ENCODE results near the gene KCTD2. TPM values are rescaled to one million over a fixed set of nuclear protein-coding genes. Genes with fewer than 3 reads are reported as not detected.

Gene KCTD2
- polyA plus RNA-seq, 1 experiment = 36.0 TPM

DNA sequence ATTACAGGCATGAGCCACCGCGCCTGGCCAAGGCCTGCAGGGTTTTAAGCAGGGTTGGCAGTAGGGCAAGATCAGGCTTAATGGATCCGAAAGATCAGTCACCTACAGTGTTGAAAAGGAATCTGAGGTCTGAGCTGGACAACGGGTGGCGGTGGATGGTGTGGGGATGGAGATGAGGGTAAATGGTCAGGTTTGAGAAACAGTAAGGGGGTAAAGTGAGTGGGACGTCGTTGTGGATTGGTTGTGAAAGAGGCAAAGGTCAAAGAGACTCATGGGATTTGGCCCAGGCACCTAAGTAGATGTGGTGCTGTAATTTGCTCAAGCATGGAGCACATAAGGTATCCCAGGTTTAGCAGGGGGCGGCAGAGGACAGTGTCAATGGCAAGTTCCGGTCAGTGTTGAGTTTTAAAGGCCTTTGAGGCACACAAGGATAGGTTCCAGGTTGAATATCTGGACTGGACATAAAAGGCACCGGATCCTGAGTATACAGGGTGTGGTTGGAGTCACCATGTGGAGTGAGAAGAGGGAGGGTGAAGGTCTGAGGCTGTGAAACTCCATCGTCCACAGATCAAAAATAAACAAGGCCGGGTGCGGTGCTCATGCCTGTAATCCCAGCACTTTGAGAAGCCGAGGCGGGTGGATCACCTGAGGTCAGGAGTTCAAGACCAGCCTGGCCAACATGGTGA, 39.6 kb downstream of the KCTD2 start:
- ChIA-PET POLR2A (interaction anchor here (0.6 to 3.0 kb wide), 3 partner anchors 8 to 116 kb away, joined by 4 to 16 read pairs (median 4); partner anchors contain the start of gene ARMC7), CTCF (interaction anchor here (1.2 kb wide), 1 partner anchor 27 kb away, joined by 7 read pairs; no protein-coding TSS in a partner anchor)
- TF ChIP-seq, protein P1, sequence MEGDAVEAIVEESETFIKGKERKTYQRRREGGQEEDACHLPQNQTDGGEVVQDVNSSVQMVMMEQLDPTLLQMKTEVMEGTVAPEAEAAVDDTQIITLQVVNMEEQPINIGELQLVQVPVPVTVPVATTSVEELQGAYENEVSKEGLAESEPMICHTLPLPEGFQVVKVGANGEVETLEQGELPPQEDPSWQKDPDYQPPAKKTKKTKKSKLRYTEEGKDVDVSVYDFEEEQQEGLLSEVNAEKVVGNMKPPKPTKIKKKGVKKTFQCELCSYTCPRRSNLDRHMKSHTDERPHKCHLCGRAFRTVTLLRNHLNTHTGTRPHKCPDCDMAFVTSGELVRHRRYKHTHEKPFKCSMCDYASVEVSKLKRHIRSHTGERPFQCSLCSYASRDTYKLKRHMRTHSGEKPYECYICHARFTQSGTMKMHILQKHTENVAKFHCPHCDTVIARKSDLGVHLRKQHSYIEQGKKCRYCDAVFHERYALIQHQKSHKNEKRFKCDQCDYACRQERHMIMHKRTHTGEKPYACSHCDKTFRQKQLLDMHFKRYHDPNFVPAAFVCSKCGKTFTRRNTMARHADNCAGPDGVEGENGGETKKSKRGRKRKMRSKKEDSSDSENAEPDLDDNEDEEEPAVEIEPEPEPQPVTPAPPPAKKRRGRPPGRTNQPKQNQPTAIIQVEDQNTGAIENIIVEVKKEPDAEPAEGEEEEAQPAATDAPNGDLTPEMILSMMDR (IDR thresholded peaks at IDR 0.05; ENCODE audit: low read depth, low read length) = no peak
- H3K9me3 ChIP-seq (ENCODE audit: control insufficient read depth, insufficient read depth, low read length) = no peaks in the 10 kb centered on the region; the same call in 1 of the 2 replicates
- no peak overlapping the region for H3K4me3 ChIP-seq (ENCODE audit: low read depth, low read length)
- no peak for DNase-seq (ENCODE audit: low read depth, low spot score)
- H3K27ac ChIP-seq (ENCODE audit: low read depth, low read length) = no peak overlapping the region
- H3K27me3 ChIP-seq (ENCODE audit: control insufficient read depth, insufficient read depth, low read length) = no peaks in the 10 kb centered on the region

DNA sequence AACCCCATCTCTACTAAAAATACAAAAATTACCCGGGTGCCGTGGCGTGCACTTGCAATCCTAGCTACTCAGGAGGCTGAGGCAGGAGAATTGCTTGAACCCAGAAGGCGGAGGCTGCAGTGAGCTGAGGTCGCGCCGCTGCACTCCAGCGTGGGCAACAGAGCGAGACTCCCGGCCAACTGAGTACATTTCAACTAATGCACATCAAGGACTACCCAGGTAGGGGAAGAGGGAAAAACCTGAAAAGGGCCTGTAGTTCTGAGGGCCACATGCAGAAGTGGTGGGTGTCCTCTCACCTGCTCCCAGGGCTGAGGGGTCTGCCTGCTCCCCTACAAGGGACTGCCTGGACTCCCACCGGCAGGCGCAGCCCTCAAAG, 40.1 kb downstream of the KCTD2 start:
- peak overlapping the region; percentile 75 for H3K27ac ChIP-seq (ENCODE audit: low read depth, low read length)
- ChIA-PET CTCF (no interaction called here), POLR2A (interaction anchor here (1.0 to 3.0 kb wide), 4 partner anchors 9 to 52 kb away, joined by 3 to 16 read pairs (median 4); partner anchors contain the start of gene ARMC7)
- no peak for DNase-seq (ENCODE audit: low read depth, low spot score)
- TF ChIP-seq, protein P1 (IDR thresholded peaks at IDR 0.05; ENCODE audit: low read depth, low read length) = no peak
- no peaks in the 10 kb centered on the region; the same call in 1 of the 2 replicates for H3K9me3 ChIP-seq (ENCODE audit: control insufficient read depth, insufficient read depth, low read length)
- H3K4me3 ChIP-seq (ENCODE audit: low read depth, low read length) = peak overlapping the region; percentile 61
- H3K27me3 ChIP-seq (ENCODE audit: control insufficient read depth, insufficient read depth, low read length) = no peaks in the 10 kb centered on the region

DNA sequence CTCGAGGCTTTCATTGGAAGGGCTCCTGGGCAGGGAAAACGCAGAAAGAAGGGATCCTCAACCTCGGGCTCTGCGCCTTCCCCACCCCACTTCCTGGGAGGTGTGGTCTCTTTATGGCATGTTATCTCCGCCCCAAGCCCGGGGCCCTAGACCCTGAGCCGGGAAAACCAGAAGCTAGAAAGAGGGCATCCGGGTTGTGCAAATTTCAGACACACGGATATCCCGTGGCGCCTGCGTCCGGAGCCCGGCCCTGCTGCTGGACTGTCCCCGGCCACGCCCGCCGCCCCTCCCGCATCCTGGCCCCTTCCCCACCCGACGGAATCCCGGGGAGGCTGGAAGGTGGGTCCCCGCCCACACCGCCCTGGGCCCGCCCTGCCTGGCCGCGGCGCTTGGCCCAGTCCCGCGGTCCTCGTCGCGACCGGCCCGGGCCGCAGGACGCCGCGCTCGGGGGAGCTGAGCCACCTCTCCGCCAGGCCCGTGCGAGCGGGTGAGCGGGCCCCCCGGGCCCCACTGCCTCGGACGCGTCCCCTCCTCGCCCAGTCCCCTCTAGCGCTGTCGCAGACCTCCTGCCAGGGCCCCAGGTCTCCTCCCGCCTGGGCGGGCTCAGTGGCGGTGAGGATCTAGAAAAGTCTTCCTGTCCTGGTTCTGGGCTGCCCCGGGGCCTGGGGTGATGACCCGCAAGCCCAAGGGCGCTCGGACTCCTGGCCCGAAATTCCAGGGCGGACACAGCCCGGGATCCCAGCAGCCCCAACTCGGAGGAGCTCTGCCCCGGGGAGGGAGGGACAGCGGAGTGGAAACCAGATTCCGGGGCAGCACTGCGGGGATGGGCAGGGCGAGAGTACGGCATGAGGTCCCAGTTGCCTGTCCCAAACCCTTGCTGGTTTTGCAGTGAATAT, 40.8 kb downstream of the KCTD2 start, which contains the start of gene SLC16A5:
Gene SLC16A5 (plus strand): TSS at position 397 of the 896 bp plus-strand sequence. CDS start 5,683 bp downstream, outside the sequence.
- CTCF ChIA-PET = interaction anchor here (1.5 to 2.4 kb wide), 3 partner anchors 18 to 28 kb away, joined by 5 to 8 read pairs (median 8); no protein-coding TSS in a partner anchor
- Histone ChIP-seq H3K4me3 (ENCODE audit: low read depth, low read length) (peak within 1 kb of the TSS; percentile 61), H3K9me3 (ENCODE audit: control insufficient read depth, insufficient read depth, low read length) (no peaks in the 10 kb centered on the region; the same call in 1 of the 2 replicates), H3K27me3 (ENCODE audit: control insufficient read depth, insufficient read depth, low read length) (no peaks in the 10 kb centered on the region), H3K27ac (ENCODE audit: low read depth, low read length) (peak within 1 kb of the TSS; percentile 75)
- TF ChIP-seq, protein P1 (IDR thresholded peaks at IDR 0.05; ENCODE audit: low read depth, low read length) = no peak
- DNase-seq (ENCODE audit: low read depth, low spot score) = no peak
- POLR2A ChIA-PET = interaction anchor here (0.7 to 3.0 kb wide), 7 partner anchors 8 to 53 kb away, joined by 3 to 16 read pairs (median 3); partner anchors contain the start of gene ARMC7

DNA sequence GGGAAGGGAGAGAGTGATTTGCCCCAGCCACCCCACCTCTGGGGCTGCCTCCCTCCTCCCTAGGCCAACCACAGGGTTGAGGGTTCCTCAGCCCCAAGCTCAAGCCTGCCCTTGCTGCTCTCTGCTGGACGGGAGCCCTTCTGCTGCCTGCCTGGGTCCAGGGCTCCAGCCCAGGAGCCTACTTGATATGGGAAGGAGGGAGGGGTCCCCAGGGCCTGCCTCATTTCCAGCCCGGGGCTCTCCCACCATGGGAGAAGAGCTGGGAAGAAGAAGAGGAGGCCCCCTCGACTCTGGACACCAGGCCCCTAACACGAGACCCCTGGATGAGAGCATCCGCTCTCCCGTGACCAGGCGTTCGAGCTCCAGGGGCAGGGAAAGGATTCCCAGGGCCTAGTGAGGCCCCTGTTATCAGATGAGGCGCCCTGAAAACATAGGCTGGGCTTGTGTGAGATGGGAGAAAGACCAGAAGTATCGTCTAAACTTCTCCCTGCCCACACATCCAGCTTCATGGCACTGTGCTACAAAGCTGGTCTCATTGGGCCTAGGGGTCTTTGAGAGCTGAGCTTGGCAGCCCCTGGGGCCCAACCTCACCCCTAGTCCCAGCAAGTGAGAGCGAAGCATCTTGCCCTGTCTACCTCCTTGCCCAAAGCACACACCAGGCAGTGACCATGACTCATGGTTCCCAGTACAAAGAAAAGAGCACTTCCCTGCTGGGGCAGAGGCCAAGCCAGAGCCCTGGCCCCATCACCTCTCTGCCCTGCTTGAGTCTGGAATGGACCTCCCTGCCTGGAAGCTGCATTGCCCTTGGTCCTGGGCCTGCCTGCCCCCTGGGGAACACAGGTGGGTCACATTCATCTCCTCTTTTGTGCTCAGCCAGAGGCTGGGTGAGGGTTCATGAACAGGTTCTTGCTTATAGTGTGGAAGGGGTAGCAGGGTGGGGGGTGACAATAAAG, 41.7 kb downstream of the KCTD2 start:
- Histone ChIP-seq H3K27ac (ENCODE audit: low read depth, low read length) (peak overlapping the region; percentile 47), H3K27me3 (ENCODE audit: control insufficient read depth, insufficient read depth, low read length) (no peaks in the 10 kb centered on the region), H3K9me3 (ENCODE audit: control insufficient read depth, insufficient read depth, low read length) (peaks cover 3% of the 10 kb centered on the region; the same call in 1 of the 2 replicates), H3K4me3 (ENCODE audit: low read depth, low read length) (peak overlapping the region; percentile 61)
- no peak for DNase-seq (ENCODE audit: low read depth, low spot score)
- TF ChIP-seq, protein P1 (IDR thresholded peaks at IDR 0.05; ENCODE audit: low read depth, low read length) = no peak
- POLR2A ChIA-PET = interaction anchor here (0.7 to 3.0 kb wide), 6 partner anchors 9 to 54 kb away, joined by 3 to 16 read pairs (median 4); partner anchors contain the start of gene ARMC7
- CTCF ChIA-PET = interaction anchor here (0.6 to 2.4 kb wide), 4 partner anchors 15 to 29 kb away, joined by 3 to 8 read pairs (median 6); no protein-coding TSS in a partner anchor
